Activated B cell treated with CpG ODN at 0.5 μM for 24 hours (primary cell): ENCODE data around the gene PCP4L1. TPM values are rescaled to one million over a fixed set of nuclear protein-coding genes. Genes with fewer than 3 reads are reported as not detected.
A peak's percentile ranks its signal among the peaks of the same experiment; 100 is the strongest.

ENCODE experiments used
- ATAC-seq: fragments of 200-7000 bp; cut with Tn5 transposase; one replicate; pipeline ENCODE4 v1.10.0; 2021; ENCODE audit warnings: low read depth, mild to moderate bottlenecking, moderate library complexity
- CTCF ChIA-PET: fragments of 350-600 bp; sonication (Branson Sonifier 250); formaldehyde crosslinking; loops from one replicate; lab custom pipeline; 2021; ENCODE audit warnings: antibody characterized with exemption; lab: Charles Lee
- POLR2A ChIA-PET: fragments of 350-600 bp; sonication (Branson Sonifier 250); formaldehyde crosslinking; loops from one replicate; lab custom pipeline; 2021; ENCODE audit warnings: antibody characterized with exemption; lab: Charles Lee
- DNase-seq: peaks from one replicate; pipeline ENCODE4 v3.0.0; 2022
- H3K27ac Mint-ChIP-seq: one replicate; pipeline ENCODE4 v1.8.0; 2020; ENCODE audit warnings: mixed read lengths
- H3K27me3 Mint-ChIP-seq: one replicate; pipeline ENCODE4 v1.8.0; 2021; ENCODE audit warnings: mixed read lengths
- H3K36me3 Mint-ChIP-seq: one replicate; pipeline ENCODE4 v1.8.0; 2021; ENCODE audit warnings: low read depth, mixed read lengths
- H3K4me1 Mint-ChIP-seq: one replicate; pipeline ENCODE4 v1.8.0; 2021; ENCODE audit warnings: mixed read lengths
- H3K4me3 Mint-ChIP-seq: one replicate; pipeline ENCODE4 v1.8.0; 2020; ENCODE audit warnings: mild to moderate bottlenecking, mixed read lengths
- H3K9me3 Mint-ChIP-seq: one replicate; pipeline ENCODE4 v1.8.0; 2020; ENCODE audit warnings: mixed read lengths
- CTCF ChIP-seq: fragments of 200-600 bp; IDR thresholded peaks from one replicate; pipeline ENCODE4 v1.8.0; 2022; ENCODE audit warnings: antibody characterized with exemption, mild to moderate bottlenecking
- intact Hi-C: fragments of 100-400 bp; cut with micrococcal nuclease; formaldehyde crosslinking; loops from one replicate; pipeline ENCODE4 v1.15.1; 2024
- total RNA-seq: library from RNA; stranded (reverse); gene quantifications from 2 replicates; pipeline ENCODE4 v1.2.3, GENCODE V29; 2022

Gene PCP4L1
- total RNA-seq, 1 donor from 2014 or later, result not detected

DNA sequence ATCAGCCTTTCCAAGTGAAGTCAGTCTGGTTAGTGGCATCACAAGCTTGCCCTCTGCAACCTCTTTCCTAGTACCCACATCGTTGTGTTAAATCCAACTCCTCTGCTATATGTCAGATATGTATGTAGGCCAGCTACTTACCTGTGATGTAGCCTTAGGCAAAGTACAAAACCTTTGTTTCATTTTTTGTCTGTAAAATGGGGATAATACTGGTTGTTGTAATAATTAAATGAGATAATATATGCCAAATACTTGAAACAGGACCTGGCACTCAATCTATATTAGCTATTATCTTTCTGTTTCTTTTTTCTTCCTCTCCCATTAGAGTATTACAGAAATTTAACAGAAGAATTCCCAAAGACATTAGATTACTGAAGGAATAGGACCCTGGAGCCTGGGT, 1.2 kb downstream of the PCP4L1 start:
- Mint-ChIP-seq H3K36me3 (peaks cover 8% of the 10 kb centered on the region), H3K4me3 (peak overlapping the region; percentile 73), H3K9me3 (peaks cover 18% of the 10 kb centered on the region), H3K27ac (no peak overlapping the region), H3K27me3 (peaks cover 59% of the 10 kb centered on the region), H3K4me1 (peaks cover 30% of the 10 kb centered on the region)
- intact Hi-C loops, result no loop called here
- DNase-seq, result no peak
- CTCF ChIA-PET, result no interaction called here
- TF ChIP-seq CTCF, result no peak
- ATAC-seq, result no peak
- POLR2A ChIA-PET, result interaction anchor here (0.7 kb wide), 1 partner anchor 568 kb away, joined by 3 read pairs; no protein-coding TSS in a partner anchor

DNA sequence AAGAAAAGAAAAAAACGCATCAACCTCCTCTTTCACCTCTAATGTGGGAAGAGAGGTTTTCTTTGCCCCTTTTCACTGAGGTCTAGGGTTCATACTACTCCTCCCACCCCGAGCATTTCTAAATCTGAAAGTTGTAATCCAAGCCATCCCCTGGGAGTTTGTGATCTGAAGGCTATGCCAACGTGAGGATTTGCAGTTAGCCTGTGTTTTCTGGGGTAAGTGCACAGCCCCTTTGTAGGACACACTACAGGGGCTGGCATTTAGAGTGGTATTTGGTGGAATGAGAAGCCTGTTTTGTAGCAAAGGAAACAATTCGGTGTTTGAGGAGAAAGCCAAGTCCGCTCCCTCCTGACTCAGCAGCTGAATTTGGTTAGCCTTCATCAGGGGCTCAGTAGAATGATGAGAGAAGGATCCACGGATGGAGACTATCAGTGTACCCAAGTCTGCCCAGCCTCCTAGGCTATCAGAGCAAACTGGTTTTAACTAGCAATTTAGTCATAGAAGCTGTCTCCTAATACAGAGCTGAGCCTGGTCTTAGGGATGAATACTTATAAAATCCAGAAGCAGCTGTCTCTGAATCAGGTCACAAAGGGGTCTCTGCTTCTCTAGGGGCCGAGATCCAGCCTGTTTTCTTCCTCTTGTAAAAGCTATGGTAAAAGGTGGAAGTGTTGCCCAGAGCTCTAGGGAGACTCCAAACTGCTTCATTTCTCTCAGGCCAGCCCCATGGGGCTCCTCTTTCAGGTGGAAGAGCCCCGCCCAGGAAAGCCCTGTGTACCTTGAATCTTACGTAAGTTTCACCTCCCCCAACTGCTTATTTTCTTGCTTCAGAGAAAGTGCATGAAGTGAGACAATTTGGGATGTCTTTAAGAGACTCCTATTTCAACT, 2.1 kb downstream of the PCP4L1 start:
- no peak overlapping the region for H3K27ac Mint-ChIP-seq
- ChIA-PET POLR2A (no interaction called here), CTCF (no interaction called here)
- H3K27me3 Mint-ChIP-seq, result peaks cover 59% of the 10 kb centered on the region
- H3K36me3 Mint-ChIP-seq, result peaks cover 8% of the 10 kb centered on the region
- H3K9me3 Mint-ChIP-seq, result peaks cover 17% of the 10 kb centered on the region
- no peak for ATAC-seq
- DNase-seq, result no peak
- TF ChIP-seq CTCF, result no peak
- peaks cover 30% of the 10 kb centered on the region for H3K4me1 Mint-ChIP-seq
- intact Hi-C loops, result no loop called here
- no peak overlapping the region for H3K4me3 Mint-ChIP-seq

DNA sequence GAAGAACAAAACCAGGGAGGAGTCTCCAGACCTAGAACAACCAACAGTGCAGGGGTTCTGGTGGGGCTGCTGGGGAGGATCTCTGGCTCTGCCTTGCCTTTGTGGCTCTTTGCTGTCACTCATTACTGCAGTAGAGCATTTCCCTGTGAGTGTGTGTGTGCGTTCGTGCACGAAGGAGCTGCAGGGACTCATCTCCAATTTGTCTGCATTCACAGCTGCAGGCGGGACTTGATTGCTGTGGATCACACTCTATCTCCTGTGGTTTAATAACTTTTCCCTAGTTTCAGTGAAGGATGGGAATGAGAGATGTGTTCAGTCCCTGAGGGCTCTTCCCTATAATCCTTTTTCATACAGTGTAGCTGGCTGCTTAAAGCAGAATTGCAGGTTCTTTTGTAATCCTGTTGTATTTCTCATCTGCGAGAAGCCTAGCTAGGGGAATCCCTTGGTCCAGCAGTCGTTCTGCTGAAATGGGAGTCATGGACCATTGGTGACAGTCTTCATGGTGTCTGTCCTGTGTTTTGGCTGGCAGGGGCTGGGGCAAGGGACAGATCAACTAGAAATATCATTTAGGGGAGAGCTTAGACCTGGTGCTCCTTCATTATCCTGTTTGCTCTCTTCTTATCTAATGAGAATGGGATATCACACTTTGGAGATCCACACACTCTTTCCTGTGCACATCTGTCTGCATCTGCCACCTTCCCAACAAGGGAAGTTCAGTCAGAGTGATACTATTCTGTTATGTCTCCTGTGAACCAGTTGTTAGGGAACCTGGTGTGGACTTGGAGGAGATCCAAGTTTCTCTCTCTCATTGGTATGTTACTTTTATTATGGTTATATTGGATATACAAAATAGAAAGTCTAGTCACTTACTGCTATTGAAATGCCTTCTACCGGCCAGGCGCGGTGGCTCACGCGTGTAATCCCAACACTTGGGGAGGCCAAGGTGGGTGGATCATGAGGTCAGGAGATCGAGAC, 3.0 kb downstream of the PCP4L1 start:
- no peak for TF ChIP-seq CTCF
- Mint-ChIP-seq H3K27me3 (peaks cover 53% of the 10 kb centered on the region), H3K4me3 (no peak overlapping the region), H3K9me3 (peaks cover 11% of the 10 kb centered on the region), H3K4me1 (peaks cover 30% of the 10 kb centered on the region), H3K36me3 (peaks cover 8% of the 10 kb centered on the region), H3K27ac (no peak overlapping the region)
- DNase-seq (peak; percentile 16), ATAC-seq (peak; percentile 57)
- ChIA-PET CTCF (no interaction called here), POLR2A (no interaction called here)
- intact Hi-C loops, result no loop called here

DNA sequence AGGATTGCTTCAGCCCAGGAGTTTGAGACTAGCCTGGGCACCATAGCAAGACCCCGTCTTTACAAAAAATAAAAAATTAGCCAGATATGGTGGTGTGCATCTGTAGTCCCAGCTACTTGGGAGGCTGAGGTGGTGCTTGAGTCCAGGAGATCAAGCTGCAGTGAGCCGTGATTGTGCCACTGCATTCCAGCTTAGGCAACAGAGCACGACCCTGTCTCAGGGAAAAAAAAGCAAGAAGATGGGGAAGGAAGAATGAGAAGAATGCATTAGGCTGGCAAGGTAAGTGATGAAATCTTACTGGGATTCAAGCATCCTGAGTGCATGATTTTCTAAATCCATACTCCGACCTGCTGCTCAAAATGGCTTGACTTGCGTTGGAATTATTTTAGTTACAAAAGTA, 6.8 kb downstream of the PCP4L1 start:
- CTCF ChIA-PET, result no interaction called here
- ATAC-seq (no peak), DNase-seq (no peak)
- no peaks in the 10 kb centered on the region for H3K9me3 Mint-ChIP-seq
- POLR2A ChIA-PET, result no interaction called here
- intact Hi-C loops, result no loop called here
- peaks cover 22% of the 10 kb centered on the region for H3K27me3 Mint-ChIP-seq
- no peak overlapping the region for H3K27ac Mint-ChIP-seq
- peaks cover 24% of the 10 kb centered on the region for H3K4me1 Mint-ChIP-seq
- no peaks in the 10 kb centered on the region for H3K36me3 Mint-ChIP-seq
- H3K4me3 Mint-ChIP-seq, result no peak overlapping the region
- TF ChIP-seq CTCF, result no peak

DNA sequence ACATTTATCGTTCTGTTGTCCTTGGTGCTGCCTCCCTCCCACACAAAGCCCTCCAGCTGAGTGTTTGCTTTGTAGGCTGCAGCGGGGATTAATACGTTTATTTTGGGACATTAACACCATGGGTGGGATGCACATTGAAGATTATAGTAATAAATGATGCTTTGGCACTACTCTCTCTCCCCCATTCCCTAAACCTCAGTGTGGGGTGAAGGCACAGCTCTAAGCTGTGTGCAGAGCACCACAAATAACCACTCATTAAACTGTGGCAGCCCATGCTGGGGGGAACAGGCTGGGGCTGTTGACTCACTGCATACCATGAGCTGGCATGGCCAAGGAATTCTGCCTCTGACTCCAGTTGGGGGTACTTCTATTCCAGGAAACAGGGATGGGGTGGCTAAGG, 7.7 kb downstream of the PCP4L1 start:
- no peaks in the 10 kb centered on the region for H3K9me3 Mint-ChIP-seq
- H3K4me3 Mint-ChIP-seq, result no peak overlapping the region
- H3K4me1 Mint-ChIP-seq, result peaks cover 16% of the 10 kb centered on the region
- ChIA-PET CTCF (interaction anchor here (0.5 kb wide), 1 partner anchor 209 kb away, joined by 4 read pairs; no protein-coding TSS in a partner anchor), POLR2A (no interaction called here)
- ATAC-seq (no peak), DNase-seq (no peak)
- intact Hi-C loops, result no loop called here
- no peaks in the 10 kb centered on the region for H3K36me3 Mint-ChIP-seq
- H3K27me3 Mint-ChIP-seq, result peaks cover 15% of the 10 kb centered on the region
- no peak overlapping the region for H3K27ac Mint-ChIP-seq
- no peak for TF ChIP-seq CTCF
